Neural cell (in vitro differentiated cells): ENCODE measurements around the gene PAX6. TPM values are rescaled to one million over a fixed set of nuclear protein-coding genes. Genes with fewer than 3 reads are reported as not detected.

ENCODE experiments used
- H2AFZ ChIP-seq: fragments of 200-600, 300-800 bp; sonication (generic), shearing (Covaris generic); 2 replicates; pipeline ENCODE4 v1.6.0; 2014; ENCODE audit warnings: low read depth, mild to moderate bottlenecking, antibody characterized with exemption, low read length, moderate library complexity
- H3F3A ChIP-seq: fragments of 200-600 bp; shearing (Covaris generic); 2 replicates; pipeline ENCODE4 v1.6.1; 2016; ENCODE audit warnings: mild to moderate bottlenecking, moderate library complexity, mixed read lengths, antibody characterized with exemption, low read length; ENCODE audit not compliant: insufficient read depth, poor library complexity, severe bottlenecking
- H3K27ac ChIP-seq: fragments of 200-600, 300-800 bp; sonication (generic), shearing (Covaris generic); 2 replicates; pipeline ENCODE4 v1.5.1; 2014; ENCODE audit warnings: mild to moderate bottlenecking, low read length, moderate library complexity
- H3K27me3 ChIP-seq: fragments of 300-800, 200-600 bp; sonication (generic), shearing (Covaris generic); 2 replicates; pipeline ENCODE4 v1.6.0; 2014; ENCODE audit warnings: mild to moderate bottlenecking, low read depth, low read length, moderate library complexity; ENCODE audit not compliant: insufficient read depth
- H3K36me3 ChIP-seq: fragments of 300-800, 200-600 bp; sonication (generic), shearing (Covaris generic); 2 replicates; pipeline ENCODE4 v1.5.1; 2014; ENCODE audit warnings: mild to moderate bottlenecking, antibody characterized with exemption, low read length, moderate library complexity; ENCODE audit not compliant: insufficient read depth
- H3K4me2 ChIP-seq: fragments of 300-800, 200-600 bp; sonication (generic), shearing (Covaris generic); 2 replicates; pipeline ENCODE4 v1.6.0; 2014; ENCODE audit warnings: mild to moderate bottlenecking, low read length
- H3K4me3 ChIP-seq: fragments of 300-800, 200-600 bp; sonication (generic), shearing (Covaris generic); 2 replicates; pipeline ENCODE4 v1.5.1; 2014; ENCODE audit warnings: mild to moderate bottlenecking, low read length, moderate library complexity
- H3K79me2 ChIP-seq: fragments of 200-600 bp; shearing (Covaris generic); replicated peaks from 2 replicates; pipeline ENCODE4 v1.6.0; 2014; ENCODE audit warnings: mild to moderate bottlenecking, low read length, moderate library complexity; ENCODE audit not compliant: insufficient read depth
- H3K9ac ChIP-seq: fragments of 300-800, 200-600 bp; sonication (generic), shearing (Covaris generic); 2 replicates; pipeline ENCODE4 v1.6.1; 2016; ENCODE audit warnings: mild to moderate bottlenecking, low read length, mixed read lengths
- H3K9me2 ChIP-seq: fragments of 200-600 bp; shearing (Covaris generic); 2 replicates; pipeline ENCODE4 v1.6.1; 2016; ENCODE audit warnings: mild to moderate bottlenecking, low read length, mixed read lengths; ENCODE audit not compliant: insufficient read depth
- H3K9me3 ChIP-seq: fragments of 200-600, 300-800 bp; sonication (generic), shearing (Covaris generic); 2 replicates; pipeline ENCODE4 v1.6.1; 2016; ENCODE audit warnings: mild to moderate bottlenecking, mixed run types, low read length, moderate library complexity, mixed read lengths
- H4K20me1 ChIP-seq: fragments of 200-600 bp; shearing (Covaris generic); 2 replicates; pipeline ENCODE4 v1.6.1; 2016; ENCODE audit warnings: mild to moderate bottlenecking, mixed run types; ENCODE audit not compliant: insufficient read depth
- CTCF ChIP-seq: fragments of 450-650 bp; IDR thresholded peaks from 2 replicates; pipeline ENCODE4 v1.5.1; 2014; ENCODE audit warnings: antibody characterized with exemption, mild to moderate bottlenecking, moderate library complexity; ENCODE audit not compliant: poor library complexity, severe bottlenecking
- EP300 ChIP-seq: fragments of 450-650 bp; conservative IDR thresholded peaks from 2 replicates; pipeline ENCODE4 v1.6.1; 2014; ENCODE audit warnings: antibody characterized with exemption, mild to moderate bottlenecking, moderate library complexity; ENCODE audit not compliant: poor library complexity, severe bottlenecking
- EZH2 ChIP-seq: fragments of 200-600, 300-800 bp; shearing (Covaris generic), sonication (generic); IDR thresholded peaks from 2 replicates; pipeline ENCODE4 v1.6.1; 2014; ENCODE audit warnings: antibody characterized with exemption, low read length, borderline replicate concordance, mild to moderate bottlenecking; ENCODE audit not compliant: insufficient read depth, poor library complexity, severe bottlenecking
- MXI1 ChIP-seq: fragments of 450-650 bp; conservative IDR thresholded peaks from 2 replicates; pipeline ENCODE4 v1.6.1; 2014; ENCODE audit warnings: antibody characterized with exemption, mild to moderate bottlenecking; ENCODE audit not compliant: poor library complexity, severe bottlenecking
- POLR2AphosphoS5 ChIP-seq: IDR thresholded peaks from 2 replicates; pipeline ENCODE4 v1.6.1; 2012
- RAD21 ChIP-seq: fragments of 450-650 bp; conservative IDR thresholded peaks from 2 replicates; pipeline ENCODE4 v1.6.1; 2014; ENCODE audit warnings: antibody characterized with exemption, mild to moderate bottlenecking, moderate library complexity
- REST ChIP-seq: IDR thresholded peaks from 2 replicates; pipeline ENCODE4 v1.6.1; 2012; ENCODE audit warnings: borderline replicate concordance
- SMC3 ChIP-seq: fragments of 450-650 bp; conservative IDR thresholded peaks from 2 replicates; pipeline ENCODE4 v1.6.1; 2014; ENCODE audit warnings: antibody characterized with exemption, mild to moderate bottlenecking, moderate library complexity; ENCODE audit not compliant: poor library complexity
- TAF1 ChIP-seq: IDR thresholded peaks from 2 replicates; pipeline ENCODE4 v1.6.1; 2012; ENCODE audit warnings: low read depth
- polyA plus RNA-seq: library from polyadenylated mRNA; depleted of rRNA; stranded (reverse); fragments of >200 nt; gene quantifications from 2 replicates; pipeline ENCODE4 v1.2.3, GENCODE V29; 2014

The PAX6 gene
- polyA plus RNA-seq, 1 donor from 2014 or later: 74.7 TPM

GRCh38 chr11:31805037-31805628 is 6.0 kb downstream of the PAX6 start:
- Histone ChIP-seq H4K20me1 (no peaks in the 10 kb centered on the region), H3K27ac (no peak overlapping the region), H2AFZ (no peak overlapping the region), H3K79me2 (peaks cover 82% of the 10 kb centered on the region), H3K9me3 (no peaks in the 10 kb centered on the region), H3K4me3 (peak overlapping the region; percentile 97), H3K27me3 (peaks cover 41% of the 10 kb centered on the region), H3K4me2 (no peak overlapping the region), H3K9ac (peak overlapping the region; percentile 77), H3K36me3 (peaks cover 5% of the 10 kb centered on the region), H3K9me2 (no peaks in the 10 kb centered on the region), H3F3A (peaks cover 13% of the 10 kb centered on the region)
- TF ChIP-seq CTCF (no peak), EP300 (no peak), RAD21 (no peak), POLR2AphosphoS5 (no peak), EZH2 (no peak), REST (no peak), MXI1 (no peak), TAF1 (no peak)

- peak overlapping the region; percentile 97 for H3K4me3 ChIP-seq
- H3K4me2 ChIP-seq: peak overlapping the region; percentile 41
- TF ChIP-seq RAD21: no peak
- TF ChIP-seq EZH2: no peak
- no peak for TF ChIP-seq SMC3
- no peak for TF ChIP-seq REST
- no peak for TF ChIP-seq TAF1
- no peak for TF ChIP-seq POLR2AphosphoS5
- TF ChIP-seq EP300: no peak
- no peak for TF ChIP-seq CTCF
- TF ChIP-seq MXI1: no peak
- H3F3A ChIP-seq: peaks cover 9% of the 10 kb centered on the region
- H3K9me3 ChIP-seq: no peaks in the 10 kb centered on the region
- H3K9ac ChIP-seq: peak overlapping the region; percentile 77
- peaks cover 78% of the 10 kb centered on the region for H3K79me2 ChIP-seq
- H2AFZ ChIP-seq: no peak overlapping the region
- no peaks in the 10 kb centered on the region for H3K9me2 ChIP-seq
- peaks cover 9% of the 10 kb centered on the region for H3K36me3 ChIP-seq
- H3K27me3 ChIP-seq: peaks cover 41% of the 10 kb centered on the region
- no peaks in the 10 kb centered on the region for H4K20me1 ChIP-seq
- peak overlapping the region; percentile 61 for H3K27ac ChIP-seq
These were observed 6.6 kb downstream of the PAX6 start for GRCh38 chr11:31804312-31805036.
